Inflammatory macrophage treated with lipopolysaccharide for 1 hour (primary cell): ENCODE measurements around the gene FAM151A.

Experiments used
- DNase-seq, 2 donors: peaks; one replicate each; pipeline ENCODE4 v3.0.0-alpha.2; 2020 to 2022

Gene FAM151A

DNA sequence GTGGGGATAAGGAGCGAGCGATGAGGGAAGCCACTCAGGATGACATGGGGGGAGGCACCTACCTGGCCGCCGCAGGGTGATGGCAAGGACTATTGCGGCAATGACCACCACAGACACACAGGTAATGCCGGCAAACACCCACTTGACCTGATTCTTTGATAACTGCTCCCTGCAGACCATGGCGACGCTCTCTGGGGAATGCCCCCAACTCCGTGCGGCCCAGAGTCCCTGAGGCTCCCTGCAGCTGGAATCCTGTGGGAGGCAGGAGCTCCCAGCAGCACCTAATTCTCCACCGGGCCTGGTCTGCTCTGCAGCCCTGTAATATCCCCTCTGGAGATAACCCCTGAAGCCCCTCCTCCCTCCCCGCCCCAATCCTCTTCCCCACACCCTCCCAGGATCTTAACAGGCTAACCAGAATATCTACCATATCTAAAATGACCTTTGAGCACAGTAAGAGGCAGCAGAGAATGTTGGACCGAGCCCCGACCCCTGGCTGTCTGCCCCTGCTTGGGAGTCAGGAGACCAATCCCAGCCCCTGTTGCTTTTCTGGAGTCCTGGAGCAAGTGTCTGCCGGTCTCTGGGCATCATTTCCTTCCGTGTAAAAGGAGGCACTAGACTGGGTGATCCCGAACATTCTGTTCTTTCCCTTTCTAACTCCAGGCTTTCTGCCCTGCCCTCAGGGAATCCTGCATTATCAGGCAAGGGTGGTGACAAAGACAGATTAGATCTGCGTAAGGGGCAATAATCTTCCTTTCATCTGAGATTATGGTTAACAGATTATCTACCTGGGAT is at the start of gene FAM151A:
FAM151A (minus strand) TSS at position 310 of the 792 bp plus-strand sequence; CDS start at position 180, 130 bp downstream.
- DNase-seq = no peak

- DNase-seq = peak in 1 of 2 donors; percentile 63
These were observed 48.8 kb upstream of the FAM151A start for GRCh38 chr1:54671985-54672608.

DNA sequence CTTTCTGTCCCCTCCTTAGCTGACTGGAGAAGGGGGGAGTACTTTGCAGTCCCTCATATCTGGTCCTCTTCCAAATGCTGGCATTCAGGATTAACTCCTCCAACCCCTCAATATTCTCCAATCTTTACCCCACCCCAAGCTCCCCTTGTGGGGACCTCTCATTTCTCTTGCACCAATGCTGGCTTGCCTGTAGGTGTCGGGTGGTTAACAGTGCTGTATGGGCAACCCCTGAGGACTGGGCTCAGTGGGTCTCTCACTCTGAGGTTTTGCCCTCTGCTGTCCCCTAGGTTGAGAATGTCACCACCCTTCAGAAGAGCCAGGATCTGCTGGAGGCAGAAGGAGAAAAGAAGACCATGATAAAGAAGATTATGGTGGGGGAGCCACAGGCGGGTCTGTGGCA is 45.2 kb upstream of the FAM151A start:
- no peak for DNase-seq

DNA sequence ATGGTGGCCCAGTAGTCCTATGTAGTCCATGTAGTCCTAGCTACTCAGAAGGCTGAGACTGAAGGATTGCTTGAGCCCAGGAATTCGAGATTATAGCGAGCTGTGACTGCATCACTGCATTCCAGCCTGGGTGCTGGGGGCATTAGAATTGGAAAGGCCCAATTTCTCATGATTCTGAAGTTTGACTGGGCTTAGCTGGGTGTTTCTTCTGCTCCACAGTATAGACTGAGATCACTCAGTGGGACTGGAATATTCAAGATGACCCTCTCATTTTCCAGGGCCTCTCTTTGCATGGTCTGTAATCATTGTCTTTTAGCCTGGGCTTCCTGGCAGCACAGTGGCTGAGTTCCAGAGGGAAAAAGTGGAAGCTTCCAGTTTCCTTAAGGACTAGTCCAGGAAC is 44.5 kb upstream of the FAM151A start:
- no peak for DNase-seq

- DNase-seq = peak in 1 of 2 donors; percentile 18
These were observed 43.0 kb upstream of the FAM151A start for GRCh38 chr1:54666333-54666732.

DNA sequence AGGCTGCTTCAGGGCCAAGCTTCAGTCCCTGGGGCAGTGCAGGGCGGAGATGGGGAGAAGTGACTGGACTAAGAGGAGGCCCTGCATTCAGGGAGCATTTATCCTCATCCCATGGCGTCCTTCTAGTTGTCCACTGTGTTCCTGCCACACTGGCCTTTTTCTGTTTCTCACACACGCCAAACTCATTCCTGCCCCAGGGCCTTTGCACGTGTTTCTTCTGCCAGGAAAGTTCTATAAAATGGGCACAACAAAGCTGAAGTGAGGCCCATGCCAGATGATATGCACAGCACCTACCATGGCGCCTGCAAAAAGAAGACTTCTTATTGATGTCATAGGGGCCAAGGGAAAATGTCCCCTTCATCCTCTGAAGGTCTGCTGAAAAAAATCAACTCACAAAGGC is 42.5 kb upstream of the FAM151A start:
- no peak for DNase-seq

DNA sequence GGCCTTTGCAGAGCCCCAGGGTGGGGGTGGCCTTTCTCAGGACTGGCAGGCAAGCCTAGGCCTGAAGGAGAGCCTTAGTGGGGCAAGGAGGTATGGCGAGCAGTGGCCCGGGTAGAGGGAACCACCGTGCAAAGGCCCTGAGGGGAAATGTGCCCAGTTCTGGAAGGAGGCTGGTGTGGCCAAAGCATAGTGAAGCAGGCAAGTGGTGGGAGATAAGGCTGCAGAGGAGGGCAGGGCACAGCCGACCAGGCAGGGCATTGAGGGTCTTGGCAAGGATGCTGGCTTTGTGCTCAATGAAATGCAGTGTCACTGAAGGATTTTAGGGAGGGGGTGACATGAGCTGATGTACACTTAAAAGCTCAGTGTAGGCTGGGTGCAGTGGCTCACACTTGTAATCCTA is 41.0 kb upstream of the FAM151A start:
- no peak for DNase-seq

GRCh38 chr1:54663725-54664124 is 40.4 kb upstream of the FAM151A start:
- DNase-seq = no peak

DNA sequence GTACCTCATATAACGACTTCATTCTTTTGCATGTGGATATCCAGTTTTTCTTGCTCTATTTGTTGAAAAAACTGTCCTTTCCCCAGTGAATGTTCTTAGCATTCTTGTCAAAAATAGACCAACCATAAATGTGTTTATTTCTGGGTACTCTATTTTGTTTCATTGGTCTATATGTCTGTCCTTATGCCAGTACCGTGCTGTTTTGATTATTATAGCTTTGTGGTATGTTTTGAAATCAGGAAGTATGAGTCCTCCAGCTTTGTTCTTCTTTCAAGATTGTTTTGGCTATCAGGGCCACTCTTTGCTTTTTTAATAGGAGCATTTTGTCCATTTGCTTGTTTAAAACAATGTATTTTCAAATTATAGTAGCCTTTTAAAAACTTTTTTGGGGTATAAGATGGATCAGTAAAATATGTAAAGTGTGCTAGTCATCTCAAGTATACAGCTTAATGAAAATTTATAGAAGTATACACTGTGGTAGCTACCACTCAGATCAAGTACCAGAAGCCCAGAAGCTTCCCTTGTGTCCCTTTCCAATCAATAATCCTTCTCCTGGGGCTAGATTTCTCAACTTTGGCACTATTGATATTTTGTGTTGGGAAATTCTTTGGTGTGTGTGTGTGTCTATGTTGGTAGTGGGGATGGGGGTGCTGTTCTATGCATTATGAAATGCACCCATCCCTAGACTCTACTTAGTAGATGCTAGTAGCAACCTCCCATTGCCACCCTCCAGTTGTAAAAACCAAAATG is 35.0 kb upstream of the FAM151A start:
- DNase-seq = no peak

GRCh38 chr1:54653036-54653435 is 29.7 kb upstream of the FAM151A start:
- no peak for DNase-seq

DNA sequence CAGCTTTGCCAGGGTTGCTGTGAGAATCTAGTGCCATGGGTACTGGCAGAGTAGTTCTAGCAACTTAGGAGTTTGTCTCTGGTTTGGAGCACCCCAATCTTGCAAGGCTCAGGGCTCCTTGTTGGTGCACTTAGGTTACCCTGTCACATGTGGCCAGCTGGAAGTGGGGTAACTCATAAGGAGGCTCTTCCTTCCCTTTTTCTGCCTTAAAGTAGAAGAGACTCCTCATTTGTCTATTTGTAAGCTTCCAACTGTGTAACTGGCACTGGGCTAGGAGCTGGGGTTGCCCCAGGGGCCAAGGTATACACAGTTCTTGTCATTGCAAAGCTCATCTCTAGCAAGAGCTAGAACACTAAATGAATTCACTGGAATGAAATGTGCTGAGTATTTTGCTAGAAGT is 28.8 kb upstream of the FAM151A start:
- peak; percentile 44 to 51 for DNase-seq

GRCh38 chr1:54651608-54652007 is 28.3 kb upstream of the FAM151A start:
- no peak for DNase-seq

- no peak for DNase-seq
These were observed 27.1 kb upstream of the FAM151A start for GRCh38 chr1:54650417-54650816.

DNA sequence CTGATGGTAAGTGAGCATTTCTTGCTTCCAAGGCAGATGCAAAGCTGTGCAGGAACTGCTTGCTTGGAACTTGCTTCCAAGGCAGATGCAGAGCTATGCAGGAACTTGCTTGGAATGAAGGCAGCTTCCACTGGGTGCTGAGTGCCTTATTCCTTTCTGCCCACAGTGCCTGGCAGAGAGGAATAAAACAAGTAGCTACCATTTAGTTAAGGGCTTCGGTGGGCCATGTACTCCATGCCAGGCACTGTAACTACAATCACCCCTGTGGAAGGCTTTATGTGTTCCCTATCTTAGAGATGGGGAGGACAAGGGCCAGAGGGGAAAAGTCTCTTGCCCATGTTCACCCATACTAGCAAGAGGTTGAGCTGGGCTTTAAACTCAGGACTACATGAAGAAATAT is 26.6 kb upstream of the FAM151A start:
- no peak for DNase-seq

DNA sequence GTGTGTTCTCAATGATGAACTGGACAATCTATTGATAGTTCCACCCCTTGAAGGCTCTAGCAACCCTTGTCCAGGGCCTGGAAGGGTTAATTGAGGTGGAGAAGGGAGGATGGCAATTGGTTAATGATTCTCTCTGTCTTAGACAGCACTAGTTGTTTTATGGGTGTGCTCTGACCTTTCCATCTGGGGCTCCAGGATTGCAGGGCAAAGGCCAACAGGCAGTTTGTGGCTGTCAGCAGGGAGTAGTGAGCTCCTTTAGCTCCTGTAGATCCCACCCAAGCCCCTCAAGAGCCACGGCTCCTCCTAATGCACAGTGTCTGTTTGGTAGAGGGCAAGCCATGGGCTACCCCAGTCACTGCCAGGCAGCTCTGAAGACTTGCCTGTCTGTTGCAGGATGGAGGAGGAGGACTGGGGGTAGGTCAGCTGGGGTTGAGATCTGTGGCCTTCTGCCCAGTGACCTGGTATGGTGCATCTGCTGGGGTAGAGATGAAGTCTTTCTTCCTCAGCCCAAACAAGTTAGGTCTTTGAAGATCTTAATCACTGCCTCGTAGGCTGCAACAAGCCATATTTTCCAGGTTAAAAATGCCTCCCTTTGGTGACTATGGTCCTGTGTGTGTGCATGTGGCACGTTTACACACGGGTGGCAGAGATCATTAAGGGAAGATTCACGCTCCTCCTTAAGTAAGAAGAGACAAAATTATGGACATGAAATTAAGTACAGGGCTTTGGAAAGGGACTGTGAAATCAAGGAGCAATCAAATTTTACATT is 26.0 kb upstream of the FAM151A start:
- no peak for DNase-seq

GRCh38 chr1:54645806-54646676 is 22.7 kb upstream of the FAM151A start:
- DNase-seq = no peak

- no peak for DNase-seq
These were observed 20.4 kb upstream of the FAM151A start for GRCh38 chr1:54643736-54644135.

- DNase-seq = no peak
These were observed 17.8 kb upstream of the FAM151A start, which contains the start of gene MROH7 for GRCh38 chr1:54640863-54641836. TSS of gene MROH7 (plus strand) at chr1:54641786. CDS start at chr1:54652927, 11,141 bp downstream.

GRCh38 chr1:54640361-54640760 is 17.0 kb upstream of the FAM151A start:
- no peak for DNase-seq
